GM20431 (cell line): Measurements from ENCODE around the gene BFAR.
"Not testable (repeated sequence)": the region's sequence is repeated elsewhere in the genome, so short reads cannot be mapped to it uniquely, and the experiment has no call there.

Experiments
- in situ Hi-C: fragments of 300-500 bp; cut with MseI, MboI; formaldehyde crosslinking; loops from one replicate; pipeline ENCODE4 v1.15.0; 2020; ENCODE audit warnings: low sequenced_read_pairs; ENCODE audit not compliant: unreplicated experiment

BFAR gene

GRCh38 chr16:14681115-14681514 lies 48.4 kb downstream of the BFAR start:
- in situ Hi-C loops = no loop called here

GRCh38 chr16:14682121-14682520 lies 49.4 kb downstream of the BFAR start:
- in situ Hi-C loops = no loop called here

DNA sequence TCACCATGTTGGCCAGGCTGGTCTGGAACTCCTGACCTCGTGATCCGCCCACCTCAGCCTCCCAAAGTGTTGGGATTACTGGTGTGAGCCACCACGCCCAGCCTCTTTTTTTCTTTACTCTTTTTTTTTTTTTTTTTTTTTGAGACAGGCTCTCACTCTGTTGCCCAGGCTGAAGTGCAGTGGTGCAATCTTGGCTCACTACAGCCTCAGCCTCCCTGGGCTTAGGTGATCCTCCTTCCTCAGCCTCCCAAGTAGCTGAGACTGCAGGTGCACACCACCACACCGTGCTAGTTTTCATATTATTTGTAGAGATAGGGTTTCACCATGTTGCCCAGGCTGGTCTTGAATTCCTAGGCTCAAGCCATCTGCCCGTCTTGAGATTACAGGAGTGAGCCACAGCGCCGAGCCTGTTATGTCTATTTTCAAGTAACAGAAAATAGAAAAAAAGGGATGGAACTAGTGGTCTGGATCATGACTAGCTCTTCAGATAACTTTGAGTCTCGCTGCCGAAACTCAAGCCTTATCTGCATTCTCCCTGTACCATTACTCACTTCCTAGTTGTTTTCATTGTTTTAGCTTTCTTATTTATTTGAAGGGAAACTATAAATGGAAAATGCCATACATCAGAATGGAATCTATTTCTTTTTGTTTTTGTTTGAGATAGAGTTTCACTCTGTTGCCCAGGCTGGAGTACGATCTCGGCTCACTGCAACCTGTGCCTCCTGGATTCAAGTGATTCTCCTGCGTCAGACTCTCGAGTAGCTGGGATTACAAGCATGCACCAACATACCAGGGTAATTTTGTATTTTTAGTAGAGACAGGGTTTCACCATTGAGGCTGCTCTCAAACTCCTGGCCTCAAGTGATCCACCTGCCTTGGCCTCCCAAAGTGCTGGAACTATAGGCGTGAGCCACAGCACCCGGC lies 53.4 kb downstream of the BFAR start:
- in situ Hi-C loops = not testable (repeated sequence)

DNA sequence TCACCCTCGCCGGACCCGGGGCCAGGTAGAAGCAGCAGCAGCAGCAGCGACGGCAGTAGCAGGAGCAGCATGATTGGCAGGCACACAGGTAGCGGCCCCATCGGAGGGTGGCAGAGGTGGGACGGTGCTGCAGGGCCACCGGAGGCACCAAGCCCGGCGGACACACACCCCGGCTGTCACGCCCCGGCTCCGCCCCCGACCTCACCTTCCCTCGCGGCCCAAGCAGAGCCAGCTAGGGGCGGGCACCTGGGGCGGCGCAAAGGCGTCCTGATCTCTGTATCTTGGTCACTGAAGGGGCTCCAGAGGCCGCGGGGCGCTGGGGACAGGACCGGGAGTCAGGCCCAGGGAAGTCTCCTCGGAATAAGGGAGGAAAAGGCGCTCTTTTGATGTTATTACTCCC lies 61.4 kb downstream of the BFAR start, which contains the start of gene PLA2G10:
TSS of gene PLA2G10 (minus strand) at position 180 of the 400 bp plus-strand sequence. CDS start at position 101, 79 bp downstream.
- in situ Hi-C loops = not testable (repeated sequence)

- in situ Hi-C loops = not testable (repeated sequence)
Measured at GRCh38 chr16:14701859-14702258, 69.1 kb downstream of the BFAR start.

DNA sequence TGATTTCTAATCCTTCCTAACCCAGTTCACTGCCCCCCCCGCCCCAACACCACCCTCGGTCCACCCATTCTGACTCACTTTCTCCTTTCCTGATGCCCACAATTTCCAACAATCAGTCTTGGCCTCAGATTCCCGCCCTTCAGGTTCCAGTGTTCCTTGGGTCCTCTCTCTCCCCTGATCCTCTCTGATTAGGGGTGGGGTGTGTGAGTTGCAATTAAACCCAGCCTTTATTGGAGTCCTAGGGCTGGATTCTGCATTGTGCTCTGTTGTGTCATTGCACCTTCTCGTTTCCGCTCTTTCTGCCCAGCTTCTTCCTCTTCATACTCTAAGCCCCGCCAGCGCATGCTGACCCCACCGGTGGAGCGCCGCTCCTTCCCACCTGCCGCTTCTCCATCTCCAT lies 69.9 kb downstream of the BFAR start:
- in situ Hi-C loops = not testable (repeated sequence)

DNA sequence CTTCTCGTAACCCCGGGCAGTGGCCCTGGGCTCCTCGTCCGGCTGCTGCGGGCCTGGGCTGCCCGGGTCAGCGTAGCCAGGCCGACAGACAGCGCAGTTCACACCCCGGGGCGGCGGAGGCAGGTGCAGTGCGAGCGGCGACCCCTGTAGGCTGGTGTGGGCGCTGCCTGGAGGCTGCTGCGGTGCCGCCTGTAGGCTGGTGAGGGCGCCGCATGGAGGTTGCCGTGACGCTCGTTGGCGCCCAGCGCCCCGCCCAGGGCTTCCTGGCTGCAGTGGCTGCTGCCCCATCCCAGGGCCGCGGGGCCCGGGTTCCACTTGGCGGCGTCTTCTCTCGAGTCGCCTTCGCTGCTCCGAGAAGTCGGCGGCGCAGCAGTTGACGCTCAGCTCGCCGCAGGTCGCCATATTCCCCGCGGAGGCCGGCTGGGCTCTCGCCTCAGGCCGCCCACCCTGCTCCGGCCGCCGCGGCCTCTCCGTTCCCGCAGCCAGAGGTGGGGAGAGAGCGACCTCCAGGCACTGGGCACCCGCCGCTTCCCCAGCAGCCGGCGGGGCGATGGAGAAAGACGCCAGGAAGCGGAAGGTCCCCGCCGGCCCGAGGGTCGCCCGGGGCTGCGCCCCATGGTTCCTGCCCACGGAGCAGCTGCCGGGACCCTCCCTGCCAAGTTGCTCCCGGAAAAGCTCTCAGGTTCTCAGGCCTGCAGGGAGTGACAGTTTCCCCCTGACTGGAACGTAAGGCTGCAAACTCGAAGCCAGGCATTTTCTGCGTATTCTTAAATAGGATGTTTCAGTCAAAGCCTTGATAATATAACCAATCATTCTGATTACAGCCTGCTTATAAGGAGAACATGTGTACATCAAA lies 70.6 kb downstream of the BFAR start, which contains the start of gene NPIPA3:
TSS of gene NPIPA3 (plus strand) at position 256 of the 856 bp plus-strand sequence. CDS start 5,533 bp downstream, outside the sequence.
- in situ Hi-C loops = not testable (repeated sequence)
